GM13977 (cell line): ENCODE data around the gene JMJD6.

Experiments
- DNase-seq: peaks from one replicate; pipeline ENCODE4 v3.0.0; 2012; ENCODE audit warnings: low spot score
- CTCF ChIP-seq: IDR thresholded peaks from 2 replicates; pipeline ENCODE4 v1.5.1; 2012; ENCODE audit warnings: mild to moderate bottlenecking, control low read depth; ENCODE audit not compliant: insufficient read depth; ENCODE audit errors: extremely low read depth, missing control alignments
- in situ Hi-C: fragments of 300-500 bp; cut with MboI; formaldehyde crosslinking; loops from one replicate; pipeline ENCODE4 v1.12.0; 2022; ENCODE audit warnings: low sequenced_read_pairs, low pct_unique_long_range_greater_than_20kb, mixed read lengths, inconsistent platforms; ENCODE audit not compliant: unreplicated experiment

Gene JMJD6

GRCh38 chr17:76686538-76687297 lies 39.7 kb downstream of the JMJD6 start:
- in situ Hi-C loops, result loop anchor here (10.0 kb wide), 1 partner anchor 162 kb away; no protein-coding TSS in a partner anchor
- no peak for TF ChIP-seq CTCF
- no peak for DNase-seq

- in situ Hi-C loops, result loop anchor here (10.0 kb wide), 1 partner anchor 161 kb away; no protein-coding TSS in a partner anchor
- no peak for TF ChIP-seq CTCF
- no peak for DNase-seq
Observed at GRCh38 chr17:76685846-76686245, 40.6 kb downstream of the JMJD6 start.

- no peak for TF ChIP-seq CTCF
- DNase-seq, result no peak
- in situ Hi-C loops, result loop anchor here (10.0 kb wide), 1 partner anchor 161 kb away; no protein-coding TSS in a partner anchor
Observed at GRCh38 chr17:76685366-76685765, 41.0 kb downstream of the JMJD6 start.

GRCh38 chr17:76684756-76685155 lies 41.6 kb downstream of the JMJD6 start:
- no peak for DNase-seq
- no peak for TF ChIP-seq CTCF
- in situ Hi-C loops, result loop anchor here (10.0 kb wide), 1 partner anchor 160 kb away; no protein-coding TSS in a partner anchor

- DNase-seq, result no peak
- no peak for TF ChIP-seq CTCF
- in situ Hi-C loops, result loop anchor here (10.0 kb wide), 1 partner anchor 159 kb away; no protein-coding TSS in a partner anchor
Observed at GRCh38 chr17:76683921-76684745, 42.3 kb downstream of the JMJD6 start.

- no peak for TF ChIP-seq CTCF
- in situ Hi-C loops, result loop anchor here (10.0 kb wide), 1 partner anchor 158 kb away; no protein-coding TSS in a partner anchor
- no peak for DNase-seq
Observed at GRCh38 chr17:76683011-76683755, 43.2 kb downstream of the JMJD6 start.
